Right lobe of liver (tissue), 4 donors: Measurements from ENCODE around the gene BICDL1.

Experiments used
- CTCF ChIP-seq, 4 donors: fragments of 200-600 bp in 3 of 4; fragments of 450-650 bp in 1 of 4; IDR thresholded peaks; one replicate each; pipeline versions ENCODE4 v1.5.1 to v1.8.0; 2016 to 2022; ENCODE audit warnings: antibody characterized with exemption in 4 of 4, mild to moderate bottlenecking in 2 of 4
- POLR2A ChIP-seq: fragments of 450-650 bp; IDR thresholded peaks from one replicate; pipeline ENCODE4 v1.6.1; 2017; ENCODE audit warnings: antibody characterized with exemption, mild to moderate bottlenecking
- donor health status: DM: no; HTN: no; CAD: no.
- donor health status: DM: no; HTN: no; CAD: no.
- donor health status: DM: no; HTN: yes; CAD: no.

- TF ChIP-seq CTCF (IDR thresholded peaks at IDR 0.05) (no peak), POLR2A (no peak)
These were observed 1.4 kb downstream of the BICDL1 start for GRCh38 chr12:119990382-119990874.
